Measurements from ENCODE around the gene SLC25A28. TPM values are rescaled to one million over a fixed set of nuclear protein-coding genes. Genes with fewer than 3 reads are reported as not detected.

The SLC25A28 gene
- total RNA-seq = 23.3 TPM

- DNase-seq = peak; percentile 100
These were observed at the start of gene SLC25A28 for GRCh38 chr10:99619851-99620710. Gene SLC25A28, minus strand, starts transcription at chr10:99620439. Its CDS starts 104 bp downstream, at chr10:99620335.

DNA sequence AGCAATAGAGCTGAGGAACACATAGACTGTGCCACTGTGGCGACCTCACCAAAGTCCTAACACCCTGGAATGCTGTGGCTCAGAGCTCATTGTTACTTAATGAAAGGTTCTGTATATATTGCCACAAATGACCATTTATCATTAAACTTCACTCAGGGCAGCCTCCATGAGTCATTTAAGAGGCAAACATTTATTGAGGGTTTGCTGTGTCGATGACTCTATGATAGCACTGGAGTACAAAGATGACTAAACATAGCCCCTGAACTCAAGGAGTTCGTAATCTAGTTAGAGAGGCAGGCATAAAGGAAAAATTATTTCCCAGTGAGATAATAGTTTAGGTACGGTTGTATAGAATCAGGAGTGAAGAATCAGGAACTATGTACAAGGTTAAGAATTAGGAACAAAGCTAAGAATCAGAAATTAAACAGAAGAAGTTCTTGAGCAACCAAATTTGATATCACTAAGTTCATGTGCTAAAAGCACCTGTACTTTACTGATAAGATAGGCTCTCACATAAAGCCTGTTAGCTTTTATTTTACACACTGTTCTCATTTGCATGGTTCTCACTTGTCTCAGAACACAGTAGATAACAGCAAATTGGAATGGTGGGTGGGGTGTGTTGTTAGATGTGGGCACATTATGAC lies 47.0 kb upstream of the SLC25A28 start:
- DNase-seq = no peak

DNA sequence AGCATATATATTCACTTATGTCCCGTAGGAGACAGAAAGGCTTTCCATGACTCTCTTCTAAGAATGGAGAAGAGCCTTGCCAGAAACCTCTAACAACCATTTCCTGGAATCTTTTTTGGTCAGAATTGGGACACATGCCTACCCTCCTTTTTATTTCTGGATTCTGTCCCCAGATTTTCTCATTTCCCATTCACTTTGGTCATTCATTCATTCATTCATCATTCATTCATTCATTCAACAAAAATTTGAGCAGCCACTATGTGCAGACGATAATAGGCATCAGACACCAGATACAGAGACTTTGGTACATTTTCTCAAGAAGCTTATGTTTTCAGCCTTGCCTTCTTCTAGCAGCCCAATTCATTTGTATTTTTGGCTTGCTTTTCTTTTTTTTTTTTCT lies 45.1 kb upstream of the SLC25A28 start:
- DNase-seq = no peak

DNA sequence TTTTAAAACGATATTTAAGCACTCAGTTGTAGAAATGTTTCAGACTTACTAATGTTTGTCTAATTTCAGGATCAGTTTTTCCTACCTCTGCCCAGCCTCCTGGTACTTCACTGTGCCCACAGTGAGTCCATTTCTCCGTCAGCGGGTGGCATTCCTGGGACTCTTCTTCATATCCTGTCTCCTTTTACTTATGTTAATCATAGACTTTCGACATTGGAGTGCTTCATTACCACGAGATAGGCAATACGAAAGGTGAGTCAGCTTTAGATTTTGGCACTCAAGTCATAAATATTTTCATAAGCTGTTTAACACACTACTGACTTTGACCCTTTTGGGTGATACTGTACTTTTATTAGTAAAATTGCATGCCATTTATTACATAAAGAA lies 41.1 kb upstream of the SLC25A28 start:
- no peak for DNase-seq

DNA sequence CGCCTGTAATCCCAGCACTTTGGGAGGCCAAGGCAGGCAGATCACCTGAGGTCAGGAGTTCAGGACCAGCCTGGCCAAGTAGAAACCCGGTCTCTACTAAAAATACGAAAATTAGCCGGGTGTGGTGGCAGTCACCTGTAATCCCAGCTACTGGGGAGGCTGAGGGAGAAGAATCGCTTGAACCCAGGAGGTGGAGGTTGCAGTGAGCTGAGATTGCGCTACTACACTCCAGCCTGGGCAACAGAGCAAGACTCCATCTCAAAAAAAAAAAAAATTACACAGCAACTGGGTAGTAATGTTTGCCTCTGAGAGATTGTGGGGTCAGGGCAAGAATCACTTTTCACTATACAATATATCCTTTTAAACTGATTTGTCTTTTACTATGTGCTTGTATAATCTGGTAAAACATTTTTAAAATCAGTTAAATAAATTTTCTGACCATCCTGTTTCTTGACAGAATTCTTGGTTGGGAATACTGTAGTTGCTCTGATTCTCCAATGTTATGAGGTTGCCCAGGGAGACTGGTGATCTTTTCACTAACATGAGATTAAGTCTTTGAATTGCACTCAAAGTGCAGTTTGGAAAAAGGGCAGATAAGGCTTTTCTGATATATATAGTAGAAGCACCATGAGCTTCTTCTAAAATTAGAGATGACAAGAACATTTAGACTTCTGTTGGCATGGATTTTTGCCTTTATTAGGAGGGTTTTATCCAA lies 40.6 kb upstream of the SLC25A28 start:
- DNase-seq = no peak

GRCh38 chr10:99659868-99660366 lies 39.7 kb upstream of the SLC25A28 start:
- no peak for DNase-seq

- peak; percentile 95 for DNase-seq
These were observed 39.0 kb upstream of the SLC25A28 start, which contains the start of gene ENTPD7 for GRCh38 chr10:99659031-99659867. Gene ENTPD7, plus strand, starts transcription at chr10:99659509. Its CDS starts 448 bp downstream, at chr10:99659957.

DNA sequence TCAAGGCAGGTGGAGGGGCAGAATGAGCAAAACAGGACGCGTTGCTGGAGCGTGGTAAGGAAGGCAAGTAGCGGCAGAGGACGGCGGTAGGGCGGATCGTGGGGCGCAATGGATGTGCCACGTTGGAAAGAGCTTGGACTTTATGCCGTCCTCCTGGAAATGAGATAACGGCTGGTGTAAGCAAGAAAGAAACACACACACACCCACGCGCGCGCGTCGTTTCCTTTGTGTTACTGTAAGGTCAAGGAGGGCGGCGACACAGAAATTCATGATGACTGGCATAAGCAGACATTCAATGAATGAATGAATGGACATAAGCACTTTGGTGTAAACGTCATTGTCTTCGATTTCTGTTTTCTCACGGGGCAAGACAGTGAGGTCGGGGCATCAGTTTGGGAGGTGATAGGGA lies 38.4 kb upstream of the SLC25A28 start:
- peak; percentile 12 for DNase-seq

DNA sequence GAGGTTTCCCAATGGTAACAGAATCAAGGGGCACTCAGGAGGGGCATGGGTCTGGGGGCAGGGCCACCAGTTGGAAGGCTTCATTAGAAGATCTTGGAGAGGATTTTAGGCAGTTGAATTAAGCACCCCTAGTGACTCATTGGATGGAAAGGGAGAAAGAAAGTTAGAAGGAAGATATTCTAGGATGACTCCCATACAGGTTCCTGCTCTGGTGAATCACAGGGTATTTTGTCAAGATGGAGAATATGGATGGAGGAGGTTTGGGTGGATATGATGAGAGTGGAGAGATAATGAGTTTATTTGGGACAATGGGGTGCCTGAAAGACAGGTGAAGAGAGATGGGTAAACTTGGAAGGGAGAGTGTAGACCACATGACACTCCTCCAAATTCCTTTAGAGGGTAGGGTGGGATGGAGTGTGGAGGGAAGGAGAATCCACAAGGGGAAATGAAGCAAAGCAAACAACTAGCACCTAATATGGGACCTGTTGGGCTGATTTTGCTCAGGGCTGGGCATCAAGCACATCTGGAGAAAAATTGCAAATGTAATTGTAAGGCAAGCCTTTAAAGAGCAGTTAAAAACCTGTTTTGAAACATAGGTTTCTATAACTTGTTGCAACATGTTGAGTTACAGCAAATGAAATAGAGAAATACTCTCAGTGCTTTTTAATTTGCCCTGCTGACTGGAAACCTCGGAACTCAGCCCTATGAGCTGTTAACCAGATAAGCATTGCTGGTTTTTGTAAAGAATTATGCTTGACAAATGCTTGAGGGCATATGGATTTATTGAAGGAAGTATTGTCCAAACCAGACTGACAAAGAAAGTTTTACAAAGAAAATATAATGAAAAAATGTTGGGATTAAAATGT lies 36.2 kb upstream of the SLC25A28 start:
- peak; percentile 19 for DNase-seq

GRCh38 chr10:99654390-99655175 lies 34.3 kb upstream of the SLC25A28 start:
- DNase-seq = peak; percentile 28

- DNase-seq = no peak
These were observed 32.7 kb upstream of the SLC25A28 start for GRCh38 chr10:99652800-99653390.

DNA sequence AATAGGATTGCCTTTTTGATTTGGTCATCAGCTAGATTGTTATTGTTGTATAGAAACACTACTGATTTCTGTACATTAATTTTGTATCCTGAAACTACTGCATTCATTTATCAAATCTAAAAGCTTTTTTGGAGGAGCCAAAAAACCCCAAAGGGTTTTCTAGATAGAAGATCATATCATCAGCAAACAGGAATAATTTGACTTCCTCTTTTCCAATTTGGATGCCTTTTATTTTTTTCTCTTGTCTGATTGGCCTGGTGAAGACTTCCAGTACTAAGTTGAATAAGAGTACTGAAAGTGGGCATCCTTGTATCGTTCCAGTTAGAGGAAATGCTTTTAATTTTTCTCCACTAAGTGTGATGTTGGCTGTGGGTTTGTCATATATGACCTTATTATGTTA lies 28.5 kb upstream of the SLC25A28 start:
- DNase-seq = no peak

- DNase-seq = no peak
These were observed 27.4 kb upstream of the SLC25A28 start for GRCh38 chr10:99647601-99648151.

- DNase-seq = no peak
These were observed 13.6 kb upstream of the SLC25A28 start for GRCh38 chr10:99633832-99634231.

DNA sequence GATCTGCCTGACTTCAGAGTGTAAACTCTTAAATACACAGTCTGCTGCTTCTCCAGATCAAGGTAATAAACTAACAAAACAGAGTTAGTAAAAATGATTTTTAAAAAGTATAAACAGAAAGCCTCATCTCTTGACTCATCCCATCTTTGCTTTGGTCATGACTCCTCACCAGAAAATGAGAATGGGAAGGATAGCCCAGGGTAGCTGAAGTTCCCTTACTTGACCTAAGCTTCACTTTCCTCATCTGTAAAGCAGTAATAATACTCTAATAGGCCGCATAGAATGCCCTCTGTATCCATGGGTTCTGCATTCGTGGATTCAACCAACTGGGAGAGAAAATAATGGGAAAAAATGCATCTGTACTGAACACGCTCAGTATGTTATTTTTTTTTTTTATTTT lies 11.3 kb upstream of the SLC25A28 start:
- no peak for DNase-seq

DNA sequence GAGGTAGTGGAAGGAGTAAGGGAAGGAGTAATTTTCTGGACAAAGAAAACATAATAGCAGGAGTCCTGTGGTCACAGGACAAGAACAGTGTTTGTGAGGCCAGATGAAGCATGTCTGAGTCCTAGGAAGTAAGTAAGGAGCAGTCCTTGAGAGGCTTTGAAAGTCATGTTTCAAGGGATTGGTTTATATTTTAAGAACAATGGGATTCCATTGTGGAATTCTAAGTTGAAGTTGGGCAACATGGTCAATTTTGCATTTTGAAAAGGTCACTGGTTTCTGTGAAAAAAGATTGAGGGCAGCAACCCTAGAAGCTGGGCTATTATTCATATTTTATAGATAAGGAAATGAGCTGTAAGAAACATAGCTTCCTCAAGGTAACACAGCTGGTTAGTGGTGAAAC lies 10.8 kb upstream of the SLC25A28 start:
- DNase-seq = no peak

DNA sequence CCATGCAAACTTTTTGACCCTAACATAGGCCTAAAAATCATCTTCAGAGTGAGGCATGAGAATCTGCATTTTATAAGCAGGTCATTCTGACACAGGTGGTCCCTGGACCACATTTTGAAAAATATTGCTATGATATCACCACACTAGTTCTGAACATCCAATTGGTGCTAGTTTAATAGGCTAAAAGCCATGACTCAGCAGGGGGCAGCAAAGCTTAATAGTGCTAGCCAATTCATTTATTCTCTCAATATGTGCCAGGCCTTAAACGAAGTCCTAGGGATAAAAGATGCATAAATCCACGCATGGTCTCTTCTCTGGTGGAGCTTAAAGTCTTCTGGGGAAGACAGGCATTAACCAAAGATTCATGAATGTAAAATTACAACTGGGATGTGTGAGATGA lies 10.2 kb upstream of the SLC25A28 start:
- DNase-seq = peak; percentile 38

- no peak for DNase-seq
These were observed 9.4 kb upstream of the SLC25A28 start for GRCh38 chr10:99629625-99629978.

- DNase-seq = no peak
These were observed 8.8 kb upstream of the SLC25A28 start for GRCh38 chr10:99628923-99629624.

Data from tongue (tissue), 2 donors.